GM12873 (cell line): ENCODE measurements around the gene ESPNL.

Experiments used
- TF ChIP-seq, protein P1 (sequence below): IDR thresholded peaks from 2 replicates; pipeline ENCODE4 v1.5.1; 2012; ENCODE audit warnings: low read depth, mild to moderate bottlenecking, moderate library complexity, low read length, control low read depth; ENCODE audit not compliant: insufficient read depth; ENCODE audit errors: missing control alignments

The ESPNL gene

DNA sequence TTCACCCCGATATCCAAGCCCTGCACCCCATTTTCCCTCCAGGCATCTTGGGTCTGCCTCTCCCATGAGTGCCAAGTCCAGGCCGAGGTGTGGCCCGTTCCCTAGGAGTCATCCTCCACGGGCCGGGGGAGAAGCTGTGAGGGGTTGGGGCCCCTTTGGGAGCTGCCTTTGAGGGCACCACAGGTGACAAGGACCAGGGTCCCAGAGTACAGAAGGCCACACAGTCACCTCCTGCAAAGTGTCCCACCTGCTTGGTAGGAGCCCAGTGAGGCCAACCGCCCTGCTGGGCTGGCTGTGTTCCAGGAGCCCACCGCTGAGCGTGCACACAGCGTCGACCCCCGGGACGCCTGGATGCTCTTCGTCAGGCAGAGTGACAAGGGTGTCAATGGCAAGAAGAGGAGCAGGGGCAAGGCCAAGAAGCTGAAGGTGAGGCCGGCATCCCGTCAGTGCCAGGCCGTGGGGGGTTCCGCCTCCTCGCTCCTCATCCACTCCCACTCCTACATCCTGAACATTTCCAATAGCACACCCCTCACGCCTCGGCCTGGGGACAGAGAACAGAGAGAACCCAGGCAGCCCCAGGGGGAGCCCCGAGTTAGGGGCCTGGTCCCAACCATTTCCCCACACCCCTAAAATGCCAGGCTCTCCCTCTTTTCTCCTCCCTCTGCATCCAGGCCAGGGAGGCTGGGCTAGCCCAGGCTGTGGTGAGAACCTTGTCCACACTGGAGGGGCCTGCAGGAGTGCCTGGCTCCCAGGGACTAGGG is 61.3 kb downstream of the ESPNL start:
- TF ChIP-seq, protein P1, sequence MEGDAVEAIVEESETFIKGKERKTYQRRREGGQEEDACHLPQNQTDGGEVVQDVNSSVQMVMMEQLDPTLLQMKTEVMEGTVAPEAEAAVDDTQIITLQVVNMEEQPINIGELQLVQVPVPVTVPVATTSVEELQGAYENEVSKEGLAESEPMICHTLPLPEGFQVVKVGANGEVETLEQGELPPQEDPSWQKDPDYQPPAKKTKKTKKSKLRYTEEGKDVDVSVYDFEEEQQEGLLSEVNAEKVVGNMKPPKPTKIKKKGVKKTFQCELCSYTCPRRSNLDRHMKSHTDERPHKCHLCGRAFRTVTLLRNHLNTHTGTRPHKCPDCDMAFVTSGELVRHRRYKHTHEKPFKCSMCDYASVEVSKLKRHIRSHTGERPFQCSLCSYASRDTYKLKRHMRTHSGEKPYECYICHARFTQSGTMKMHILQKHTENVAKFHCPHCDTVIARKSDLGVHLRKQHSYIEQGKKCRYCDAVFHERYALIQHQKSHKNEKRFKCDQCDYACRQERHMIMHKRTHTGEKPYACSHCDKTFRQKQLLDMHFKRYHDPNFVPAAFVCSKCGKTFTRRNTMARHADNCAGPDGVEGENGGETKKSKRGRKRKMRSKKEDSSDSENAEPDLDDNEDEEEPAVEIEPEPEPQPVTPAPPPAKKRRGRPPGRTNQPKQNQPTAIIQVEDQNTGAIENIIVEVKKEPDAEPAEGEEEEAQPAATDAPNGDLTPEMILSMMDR: no peak

DNA sequence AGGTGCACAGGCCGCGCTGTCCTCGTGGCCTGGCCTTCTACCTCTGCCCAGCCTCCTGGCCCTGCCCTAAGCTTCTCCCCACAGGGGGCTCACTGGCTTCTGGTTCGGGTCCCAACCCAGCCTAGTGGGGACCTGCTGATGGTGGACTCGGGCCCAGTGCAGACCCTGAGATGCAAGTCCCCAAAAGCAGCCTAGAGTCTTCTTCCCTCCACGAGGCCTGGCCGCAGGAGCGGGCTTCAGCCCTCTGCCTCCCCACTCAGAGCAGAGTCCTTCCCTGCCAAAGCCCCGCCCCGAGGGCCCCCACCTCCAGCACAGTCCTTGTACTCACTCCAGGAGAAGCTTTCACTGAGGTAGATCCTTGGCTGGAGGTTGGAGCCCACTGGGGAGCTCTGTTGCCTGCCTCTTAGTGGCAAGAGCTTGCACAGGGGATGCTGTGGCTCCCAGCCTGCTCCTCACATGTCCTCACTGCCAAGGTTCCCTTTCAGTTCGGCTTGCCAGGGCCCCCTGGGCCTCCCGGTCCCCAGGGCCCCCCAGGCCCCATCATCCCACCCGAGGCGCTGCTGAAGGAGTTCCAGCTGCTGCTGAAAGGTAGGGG is 62.2 kb downstream of the ESPNL start:
- TF ChIP-seq, protein P1: no peak

- TF ChIP-seq, protein P1: no peak
Observed at GRCh38 chr2:238162846-238163441, 62.8 kb downstream of the ESPNL start.

DNA sequence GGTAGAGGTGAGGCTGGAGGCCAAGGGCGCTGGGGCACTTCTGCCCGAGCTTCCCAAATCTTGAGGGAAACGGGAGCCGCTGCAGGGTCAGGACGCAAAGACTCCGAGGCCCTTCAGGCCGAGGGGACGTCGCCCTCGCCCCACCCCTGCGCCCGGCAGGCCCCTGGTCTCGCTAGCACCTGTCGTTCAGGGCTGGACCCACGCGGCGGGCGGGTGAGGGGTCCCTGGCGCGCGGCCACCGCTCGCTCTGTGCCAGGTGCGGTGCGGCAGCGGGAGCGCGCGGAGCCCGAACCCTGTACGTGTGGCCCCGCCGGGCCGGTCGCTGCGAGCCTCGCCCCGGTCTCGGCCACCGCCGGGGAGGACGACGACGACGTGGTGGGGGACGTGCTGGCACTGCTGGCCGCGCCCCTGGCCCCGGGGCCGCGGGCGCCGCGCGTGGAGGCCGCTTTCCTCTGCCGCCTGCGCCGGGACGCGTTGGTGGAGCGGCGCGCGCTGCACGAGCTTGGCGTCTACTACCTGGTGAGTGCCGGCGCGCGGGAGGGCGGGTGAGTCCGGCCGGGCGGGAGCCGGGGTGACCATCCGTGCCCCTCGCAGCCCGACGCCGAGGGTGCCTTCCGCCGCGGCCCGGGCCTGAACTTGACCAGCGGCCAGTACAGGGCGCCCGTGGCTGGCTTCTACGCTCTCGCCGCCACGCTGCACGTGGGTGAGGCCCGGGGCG is 63.5 kb downstream of the ESPNL start:
- TF ChIP-seq, protein P1: no peak

GRCh38 chr2:238164906-238165287 is 64.8 kb downstream of the ESPNL start:
- TF ChIP-seq, protein P1: no peak

DNA sequence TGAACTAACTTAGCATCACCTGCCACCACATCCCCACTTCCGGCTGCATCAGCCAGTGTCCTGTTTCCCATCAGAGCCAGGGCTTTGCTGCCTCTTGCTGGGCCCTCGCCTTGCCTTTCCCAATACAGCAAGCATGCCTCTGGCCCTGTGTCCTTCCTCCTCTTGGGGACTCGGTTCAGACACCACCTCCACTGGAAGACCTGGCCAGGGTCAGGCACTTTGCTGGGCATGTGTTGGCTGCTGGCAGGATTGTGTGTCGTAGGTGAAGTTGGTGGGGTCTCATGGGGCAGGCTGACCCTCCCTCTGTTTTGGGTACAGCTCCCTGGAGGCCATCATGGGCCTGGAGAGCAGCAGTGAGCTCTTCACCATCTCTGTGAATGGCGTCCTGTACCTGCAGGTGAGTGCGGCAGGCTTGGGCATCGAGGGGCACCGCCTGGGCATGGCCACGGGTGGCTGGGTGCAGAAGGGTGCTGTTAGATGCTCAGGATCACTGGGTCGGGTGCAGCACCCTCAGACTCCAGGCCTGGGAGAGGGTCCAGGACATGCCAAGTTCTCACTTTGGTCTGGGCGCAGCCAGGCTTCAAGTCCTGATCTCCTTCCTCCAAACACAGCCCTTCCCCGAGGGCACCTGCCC is 65.3 kb downstream of the ESPNL start:
- TF ChIP-seq, protein P1: no peak
